GM23338 (cell line): ENCODE measurements around the gene RFX2. TPM values are rescaled to one million over a fixed set of nuclear protein-coding genes. Genes with fewer than 3 reads are reported as not detected.
"Not testable (repeated sequence)": the region's sequence is repeated elsewhere in the genome, so short reads cannot be mapped to it uniquely, and the experiment has no call there.

ENCODE experiments used
- ATAC-seq: fragments of 200-7000 bp; cut with Tn5 transposase; 3 replicates; pipeline ENCODE4 v1.9.1; 2020
- DNase-seq: peaks from one replicate; pipeline ENCODE4 v3.0.0-alpha.2; 2015; ENCODE audit warnings: low spot score
- H2AFZ ChIP-seq: fragments of 200-600 bp; sonication (generic); 2 replicates; pipeline ENCODE4 v1.8.0; 2016; ENCODE audit warnings: antibody characterized with exemption, mild to moderate bottlenecking, moderate library complexity
- H3F3A ChIP-seq: fragments of 200-600 bp; sonication (generic); replicated peaks from 2 replicates; pipeline ENCODE4 v1.8.0; 2017; ENCODE audit warnings: antibody characterized with exemption, mixed run types, low read depth
- H3K27ac ChIP-seq: fragments of 200-600 bp; sonication (generic); 2 replicates; pipeline ENCODE4 v1.6.1; 2016; ENCODE audit warnings: low read depth
- H3K27me3 ChIP-seq: fragments of 200-600 bp; sonication (generic); 2 replicates; pipeline ENCODE4 v1.8.0; 2016; ENCODE audit warnings: mild to moderate bottlenecking, mixed run types, moderate library complexity; ENCODE audit not compliant: insufficient read depth
- H3K36me3 ChIP-seq: fragments of 200-600 bp; sonication (generic); 2 replicates; pipeline ENCODE4 v1.8.0; 2016; ENCODE audit warnings: mild to moderate bottlenecking; ENCODE audit not compliant: insufficient read depth
- H3K4me1 ChIP-seq: fragments of 200-600 bp; sonication (generic); 2 replicates; pipeline ENCODE4 v1.8.0; 2016; ENCODE audit warnings: mild to moderate bottlenecking, moderate library complexity; ENCODE audit not compliant: insufficient read depth
- H3K4me2 ChIP-seq: fragments of 200-600 bp; sonication (generic); 2 replicates; pipeline ENCODE4 v1.7.1; 2017; ENCODE audit warnings: mixed run types
- H3K4me3 ChIP-seq: fragments of 200-600 bp; sonication (generic); 2 replicates; pipeline ENCODE4 v1.6.1; 2016; ENCODE audit warnings: mixed run types
- H3K79me2 ChIP-seq: fragments of 200-600 bp; sonication (generic); replicated peaks from 2 replicates; pipeline ENCODE4 v1.8.0; 2017; ENCODE audit warnings: mild to moderate bottlenecking; ENCODE audit not compliant: insufficient read depth
- H3K9me2 ChIP-seq: fragments of 200-600 bp; sonication (generic); 2 replicates; pipeline ENCODE4 v1.8.0; 2017; ENCODE audit not compliant: insufficient read depth
- H4K20me1 ChIP-seq: fragments of 200-600 bp; sonication (generic); replicated peaks from 2 replicates; pipeline ENCODE4 v1.8.0; 2017; ENCODE audit warnings: mild to moderate bottlenecking; ENCODE audit not compliant: insufficient read depth
- H3K27ac Mint-ChIP-seq: 2 replicates; pipeline ENCODE4 v1.8.0; 2020; ENCODE audit warnings: inconsistent platforms, mild to moderate bottlenecking, moderate library complexity, mixed read lengths
- H3K27me3 Mint-ChIP-seq: 3 replicates; pipeline ENCODE4 v1.8.0; 2022; ENCODE audit warnings: low read depth, mild to moderate bottlenecking, moderate library complexity, mixed read lengths, inconsistent platforms; ENCODE audit not compliant: insufficient read depth, poor library complexity
- H3K36me3 Mint-ChIP-seq: 3 replicates; pipeline ENCODE4 v1.8.0; 2021; ENCODE audit warnings: low read depth, mild to moderate bottlenecking, inconsistent platforms, moderate library complexity, mixed read lengths
- H3K4me1 Mint-ChIP-seq: 3 replicates; pipeline ENCODE4 v1.8.0; 2020; ENCODE audit warnings: mild to moderate bottlenecking, inconsistent platforms, mixed read lengths
- H3K4me3 Mint-ChIP-seq: 3 replicates; pipeline ENCODE4 v1.8.0; 2021; ENCODE audit warnings: moderate library complexity, mild to moderate bottlenecking, inconsistent platforms, mixed read lengths
- H3K9me3 Mint-ChIP-seq: 3 replicates; pipeline ENCODE4 v1.8.0; 2020; ENCODE audit warnings: moderate library complexity, mild to moderate bottlenecking, inconsistent platforms, mixed read lengths
- CREB1 ChIP-seq: fragments of 250-450 bp; sonication (Bioruptor Pico); IDR thresholded peaks from 2 replicates; pipeline ENCODE4 v1.5.0; 2020; ENCODE audit warnings: low read depth, mild to moderate bottlenecking, moderate library complexity
- EZH2phosphoT487 ChIP-seq: fragments of 200-600 bp; sonication (generic); IDR thresholded peaks from one replicate; pipeline ENCODE4 v1.8.1; 2018; ENCODE audit warnings: antibody characterized with exemption; ENCODE audit not compliant: unreplicated experiment
- NANOG ChIP-seq: IDR thresholded peaks from 2 replicates; pipeline ENCODE4 v1.6.1; 2016; ENCODE audit warnings: antibody characterized with exemption, borderline replicate concordance
- POLR2AphosphoS5 ChIP-seq: IDR thresholded peaks from 2 replicates; pipeline ENCODE4 v1.6.1; 2016; ENCODE audit warnings: antibody characterized with exemption, low read depth
- STAT1 ChIP-seq: IDR thresholded peaks from one replicate; pipeline ENCODE4 v1.6.1; 2016; ENCODE audit warnings: antibody characterized with exemption; ENCODE audit not compliant: unreplicated experiment
- ZNF114 ChIP-seq: fragments of 250-450 bp; sonication (Bioruptor Pico); IDR thresholded peaks from 2 replicates; pipeline ENCODE4 v1.5.0; 2020; ENCODE audit warnings: mild to moderate bottlenecking, moderate library complexity
- ZNF331 ChIP-seq: fragments of 250-450 bp; sonication (Bioruptor Pico); IDR thresholded peaks from 2 replicates; pipeline ENCODE4 v1.5.0; 2020; ENCODE audit warnings: low read depth, mild to moderate bottlenecking, moderate library complexity
- polyA plus RNA-seq: library from polyadenylated mRNA; unstranded; fragments of >200 nt; fragmentation: Nextera tagmentation; extraction: Ambion mirVana; gene quantifications from 2 replicates; pipeline ENCODE4 v1.2.1, GENCODE V29; 2016
- total RNA-seq: library from RNA; depleted of rRNA; stranded (reverse); fragments of >200 nt; shearing (Covaris generic); gene quantifications from 2 replicates; pipeline ENCODE4 v1.2.3, GENCODE V29; 2014
- TF ChIP-seq, protein P1 (sequence below): IDR thresholded peaks from one replicate; pipeline ENCODE4 v1.6.1; 2018; ENCODE audit warnings: antibody characterized with exemption; ENCODE audit not compliant: unreplicated experiment
- TF ChIP-seq, protein P2 (sequence below): IDR thresholded peaks from 2 replicates; pipeline ENCODE4 v1.6.1; 2016; ENCODE audit warnings: antibody characterized with exemption
- TF ChIP-seq, protein P3 (sequence below), 2 experiments: fragments of 200-600 bp in 1 of 2; sonication (generic) in 1 of 2; conservative IDR thresholded peaks; 2 replicates each; pipeline versions ENCODE4 v1.5.1 to v1.6.1; 2016 to 2017; ENCODE audit warnings: antibody characterized with exemption in 2 of 2, low read depth in 2 of 2, mild to moderate bottlenecking in 2 of 2, moderate library complexity in 1 of 2

RFX2 gene
- total and polyA plus RNA-seq, 2 experiments from 2014 or later, result 4.6 to 13.0 TPM

DNA sequence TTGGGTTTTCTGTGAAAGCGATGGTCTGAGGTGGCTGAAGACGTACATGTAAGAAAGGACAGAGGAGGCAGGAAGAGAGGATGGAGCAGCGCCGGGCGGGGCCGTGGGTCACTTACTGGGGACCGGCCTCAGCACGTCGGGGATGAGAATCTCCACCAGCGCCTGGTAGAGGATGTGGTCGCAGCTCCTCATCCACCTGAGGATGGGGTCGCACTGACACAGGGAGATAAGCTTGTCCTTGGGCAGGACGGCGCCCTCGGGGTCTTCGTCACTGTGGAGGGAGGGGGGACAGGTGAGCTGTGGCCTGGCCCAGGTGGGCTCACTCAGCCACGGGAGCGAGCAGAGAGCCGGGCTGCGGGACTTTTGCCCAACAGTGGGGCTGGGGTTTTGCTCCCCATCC is 103.4 kb downstream of the RFX2 start (continued):
- TF ChIP-seq, protein P1, sequence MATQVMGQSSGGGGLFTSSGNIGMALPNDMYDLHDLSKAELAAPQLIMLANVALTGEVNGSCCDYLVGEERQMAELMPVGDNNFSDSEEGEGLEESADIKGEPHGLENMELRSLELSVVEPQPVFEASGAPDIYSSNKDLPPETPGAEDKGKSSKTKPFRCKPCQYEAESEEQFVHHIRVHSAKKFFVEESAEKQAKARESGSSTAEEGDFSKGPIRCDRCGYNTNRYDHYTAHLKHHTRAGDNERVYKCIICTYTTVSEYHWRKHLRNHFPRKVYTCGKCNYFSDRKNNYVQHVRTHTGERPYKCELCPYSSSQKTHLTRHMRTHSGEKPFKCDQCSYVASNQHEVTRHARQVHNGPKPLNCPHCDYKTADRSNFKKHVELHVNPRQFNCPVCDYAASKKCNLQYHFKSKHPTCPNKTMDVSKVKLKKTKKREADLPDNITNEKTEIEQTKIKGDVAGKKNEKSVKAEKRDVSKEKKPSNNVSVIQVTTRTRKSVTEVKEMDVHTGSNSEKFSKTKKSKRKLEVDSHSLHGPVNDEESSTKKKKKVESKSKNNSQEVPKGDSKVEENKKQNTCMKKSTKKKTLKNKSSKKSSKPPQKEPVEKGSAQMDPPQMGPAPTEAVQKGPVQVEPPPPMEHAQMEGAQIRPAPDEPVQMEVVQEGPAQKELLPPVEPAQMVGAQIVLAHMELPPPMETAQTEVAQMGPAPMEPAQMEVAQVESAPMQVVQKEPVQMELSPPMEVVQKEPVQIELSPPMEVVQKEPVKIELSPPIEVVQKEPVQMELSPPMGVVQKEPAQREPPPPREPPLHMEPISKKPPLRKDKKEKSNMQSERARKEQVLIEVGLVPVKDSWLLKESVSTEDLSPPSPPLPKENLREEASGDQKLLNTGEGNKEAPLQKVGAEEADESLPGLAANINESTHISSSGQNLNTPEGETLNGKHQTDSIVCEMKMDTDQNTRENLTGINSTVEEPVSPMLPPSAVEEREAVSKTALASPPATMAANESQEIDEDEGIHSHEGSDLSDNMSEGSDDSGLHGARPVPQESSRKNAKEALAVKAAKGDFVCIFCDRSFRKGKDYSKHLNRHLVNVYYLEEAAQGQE, result no peak

DNA sequence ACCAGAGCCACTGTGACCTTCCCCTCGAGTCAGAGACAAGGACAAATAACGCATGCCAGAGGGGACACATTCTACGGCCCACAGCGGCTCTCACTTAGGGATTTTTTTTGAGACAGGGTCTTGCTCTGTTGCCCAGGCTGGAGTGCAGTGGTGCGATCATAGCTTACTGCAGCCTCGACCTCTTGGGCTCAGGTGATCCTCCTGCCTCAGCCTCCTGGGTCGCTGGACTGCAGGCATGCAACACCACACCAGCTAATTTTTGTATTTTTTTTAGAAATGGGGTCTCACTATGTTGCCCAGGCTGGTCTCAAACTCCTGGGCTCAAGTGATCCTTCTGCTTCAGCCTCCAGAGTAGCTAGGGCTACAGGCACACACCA is 104.2 kb downstream of the RFX2 start:
- H3K27me3 Mint-ChIP-seq, H3K27ac ChIP-seq, H3K27me3 ChIP-seq, H3K4me1 ChIP-seq, H3K4me3 ChIP-seq, H3K36me3 Mint-ChIP-seq, H4K20me1 ChIP-seq, H3K4me3 Mint-ChIP-seq, H3K9me3 Mint-ChIP-seq, H3K4me1 Mint-ChIP-seq, H3K79me2 ChIP-seq, DNase-seq, ATAC-seq, H3K9me2 ChIP-seq, H3K4me2 ChIP-seq, H3K36me3 ChIP-seq, H3F3A ChIP-seq, H3K27ac Mint-ChIP-seq, H2AFZ ChIP-seq: not testable (repeated sequence)

DNA sequence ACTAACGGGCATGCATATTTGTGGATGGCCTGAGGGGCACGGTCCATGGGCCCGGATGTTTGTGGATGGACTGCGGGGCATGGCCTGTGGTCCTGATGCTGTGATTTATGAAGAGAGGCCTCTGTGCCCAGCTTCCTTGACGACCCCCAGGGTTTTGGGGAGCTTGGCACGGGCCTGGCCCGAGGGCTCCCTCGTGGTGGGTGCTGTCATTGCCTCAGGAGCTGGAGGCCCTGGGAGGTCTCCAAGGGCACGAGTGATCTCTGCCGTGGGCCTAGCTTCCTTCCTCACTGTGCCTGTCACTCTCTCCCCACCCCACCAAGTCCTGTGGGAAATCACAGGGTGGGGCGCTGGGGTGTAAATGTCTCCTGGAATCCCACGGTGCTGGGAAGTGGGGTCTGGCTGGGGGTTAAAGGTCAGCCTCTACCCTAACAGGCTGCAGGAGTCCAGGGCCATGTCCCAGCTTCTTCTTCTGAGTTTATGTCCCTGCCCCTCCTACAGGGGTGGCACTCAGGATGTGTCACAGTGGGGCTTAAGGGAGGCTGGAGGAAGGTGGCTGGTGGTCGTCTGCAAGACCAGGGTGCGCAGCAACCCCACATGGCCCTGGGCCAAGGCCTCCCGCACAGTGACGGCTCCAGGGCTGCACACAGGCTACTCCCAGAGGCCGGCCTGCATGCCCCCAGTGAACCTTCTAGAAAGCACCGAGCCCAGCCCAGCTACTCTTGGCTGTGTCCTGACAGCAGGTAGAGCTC is 104.8 kb downstream of the RFX2 start:
- Histone ChIP-seq H3K27ac (no peak overlapping the region), H4K20me1 (no peaks in the 10 kb centered on the region), H3K79me2 (no peaks in the 10 kb centered on the region), H3K4me1 (no peaks in the 10 kb centered on the region), H3K36me3 (no peaks in the 10 kb centered on the region), H3K9me2 (no peaks in the 10 kb centered on the region), H3K27me3 (no peaks in the 10 kb centered on the region), H3F3A (no peaks in the 10 kb centered on the region), H3K4me3 (no peak overlapping the region), H3K4me2 (no peak overlapping the region), H2AFZ (no peak overlapping the region)
- H3K36me3 Mint-ChIP-seq, result no peaks in the 10 kb centered on the region
- no peak overlapping the region for H3K27ac Mint-ChIP-seq
- DNase-seq, result no peak
- peaks cover 2% of the 10 kb centered on the region; the same call in 2 of the 3 replicates for H3K9me3 Mint-ChIP-seq
- ATAC-seq, result no peak
- H3K27me3 Mint-ChIP-seq, result peaks cover 4% of the 10 kb centered on the region
- no peaks in the 10 kb centered on the region for H3K4me1 Mint-ChIP-seq
- H3K4me3 Mint-ChIP-seq, result no peak overlapping the region
- TF ChIP-seq, protein P2, sequence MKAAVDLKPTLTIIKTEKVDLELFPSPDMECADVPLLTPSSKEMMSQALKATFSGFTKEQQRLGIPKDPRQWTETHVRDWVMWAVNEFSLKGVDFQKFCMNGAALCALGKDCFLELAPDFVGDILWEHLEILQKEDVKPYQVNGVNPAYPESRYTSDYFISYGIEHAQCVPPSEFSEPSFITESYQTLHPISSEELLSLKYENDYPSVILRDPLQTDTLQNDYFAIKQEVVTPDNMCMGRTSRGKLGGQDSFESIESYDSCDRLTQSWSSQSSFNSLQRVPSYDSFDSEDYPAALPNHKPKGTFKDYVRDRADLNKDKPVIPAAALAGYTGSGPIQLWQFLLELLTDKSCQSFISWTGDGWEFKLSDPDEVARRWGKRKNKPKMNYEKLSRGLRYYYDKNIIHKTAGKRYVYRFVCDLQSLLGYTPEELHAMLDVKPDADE, result no peak
- TF ChIP-seq POLR2AphosphoS5 (no peak), CREB1 (CRISPR knock-in tag) (no peak), ZNF114 (no peak), STAT1 (no peak), ZNF331 (CRISPR knock-in tag) (no peak), NANOG (no peak), EZH2phosphoT487 (no peak)
- TF ChIP-seq, protein P3, sequence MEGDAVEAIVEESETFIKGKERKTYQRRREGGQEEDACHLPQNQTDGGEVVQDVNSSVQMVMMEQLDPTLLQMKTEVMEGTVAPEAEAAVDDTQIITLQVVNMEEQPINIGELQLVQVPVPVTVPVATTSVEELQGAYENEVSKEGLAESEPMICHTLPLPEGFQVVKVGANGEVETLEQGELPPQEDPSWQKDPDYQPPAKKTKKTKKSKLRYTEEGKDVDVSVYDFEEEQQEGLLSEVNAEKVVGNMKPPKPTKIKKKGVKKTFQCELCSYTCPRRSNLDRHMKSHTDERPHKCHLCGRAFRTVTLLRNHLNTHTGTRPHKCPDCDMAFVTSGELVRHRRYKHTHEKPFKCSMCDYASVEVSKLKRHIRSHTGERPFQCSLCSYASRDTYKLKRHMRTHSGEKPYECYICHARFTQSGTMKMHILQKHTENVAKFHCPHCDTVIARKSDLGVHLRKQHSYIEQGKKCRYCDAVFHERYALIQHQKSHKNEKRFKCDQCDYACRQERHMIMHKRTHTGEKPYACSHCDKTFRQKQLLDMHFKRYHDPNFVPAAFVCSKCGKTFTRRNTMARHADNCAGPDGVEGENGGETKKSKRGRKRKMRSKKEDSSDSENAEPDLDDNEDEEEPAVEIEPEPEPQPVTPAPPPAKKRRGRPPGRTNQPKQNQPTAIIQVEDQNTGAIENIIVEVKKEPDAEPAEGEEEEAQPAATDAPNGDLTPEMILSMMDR (conservative IDR thresholded peaks at IDR 0.05; ENCODE audit: low read depth in 2 of 2), result no peak
